Measurements from ENCODE around the gene GM2A.

DNA sequence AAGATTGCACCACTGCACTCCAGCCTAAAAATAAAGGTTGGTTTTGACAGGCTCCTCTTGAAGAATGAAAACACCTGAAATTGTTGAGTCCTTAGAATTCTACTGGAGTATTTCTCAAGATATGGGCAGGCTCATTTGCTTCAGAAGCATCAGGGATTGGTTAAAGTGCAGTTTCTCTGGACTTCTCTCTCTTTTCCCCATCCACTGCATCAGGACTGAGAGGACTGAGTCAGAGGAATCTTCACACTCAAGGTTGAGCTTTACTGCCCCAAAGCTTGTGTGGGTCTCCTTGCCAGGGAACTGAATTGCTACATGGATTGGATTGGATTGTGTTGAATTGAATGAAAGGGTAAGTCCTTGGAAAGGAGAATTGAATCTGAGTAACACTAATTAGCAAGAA lies 21.6 kb upstream of the GM2A start:
- TF ChIP-seq RFX5 (IDR thresholded peaks at IDR 0.05; ENCODE audit: low read depth, low read length) (no peak), TOE1 (CRISPR knock-in tag; IDR thresholded peaks at IDR 0.05) (no peak)
